GM19438 (cell line): ENCODE data around the gene MYO9B.
"Not testable (repeated sequence)": the region's sequence is repeated elsewhere in the genome, so short reads cannot be mapped to it uniquely, and the experiment has no call there.

Source experiments
- ATAC-seq: cut with Tn5 transposase; IDR thresholded peaks from one replicate; pipeline ENCODE4 v1.9.1; 2021; ENCODE audit warnings: low read depth; ENCODE audit not compliant: unreplicated experiment

Gene MYO9B

GRCh38 chr19:17086120-17086519, 10.5 kb downstream of the MYO9B start:
- no peak for ATAC-seq

- ATAC-seq = no peak
Measured at GRCh38 chr19:17086834-17087233, 11.3 kb downstream of the MYO9B start.

DNA sequence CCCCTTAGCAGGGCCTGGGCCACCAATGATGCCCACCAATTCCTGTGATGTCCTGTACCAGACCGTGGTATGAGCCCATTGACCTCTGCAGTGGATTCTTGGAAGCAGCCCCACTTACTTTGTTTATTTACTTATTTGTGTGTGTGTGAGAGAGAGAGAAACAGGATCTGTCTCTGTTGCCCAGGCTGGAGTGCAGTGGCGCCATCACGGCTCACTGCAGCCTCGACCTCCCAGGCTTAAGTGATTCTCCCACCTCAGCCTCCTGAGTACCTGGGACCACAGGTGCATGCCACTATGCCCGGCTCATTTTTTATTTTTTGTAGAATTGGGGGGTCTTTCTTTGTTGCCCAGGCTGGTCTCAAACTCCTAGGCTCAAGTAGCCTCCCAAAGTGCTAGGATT, 13.0 kb downstream of the MYO9B start:
- ATAC-seq = no peak

- ATAC-seq = no peak
Measured at GRCh38 chr19:17090583-17090982, 15.0 kb downstream of the MYO9B start.

GRCh38 chr19:17091758-17092333, 16.3 kb downstream of the MYO9B start:
- ATAC-seq = no peak

GRCh38 chr19:17092696-17093095, 17.1 kb downstream of the MYO9B start:
- ATAC-seq = no peak

DNA sequence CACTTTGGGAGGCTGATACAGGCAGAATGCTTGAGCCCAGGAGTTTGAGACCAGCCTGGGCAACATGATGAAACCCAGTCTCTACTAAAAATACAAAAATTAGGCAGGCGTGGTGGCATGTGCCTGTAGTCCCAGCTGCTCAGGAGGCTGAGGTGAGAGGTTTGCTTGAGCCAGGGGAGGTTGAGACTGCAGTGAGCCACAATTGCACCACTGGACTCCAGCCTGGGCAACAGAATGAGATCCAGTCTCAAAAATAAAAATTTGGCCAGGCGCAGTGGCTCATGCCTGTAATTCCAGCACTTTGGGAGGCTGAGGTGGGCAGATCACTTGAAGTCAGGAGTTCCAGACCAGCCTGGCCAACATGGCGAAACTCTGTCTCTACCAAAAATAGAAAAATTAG, 19.1 kb downstream of the MYO9B start:
- ATAC-seq = not testable (repeated sequence)

DNA sequence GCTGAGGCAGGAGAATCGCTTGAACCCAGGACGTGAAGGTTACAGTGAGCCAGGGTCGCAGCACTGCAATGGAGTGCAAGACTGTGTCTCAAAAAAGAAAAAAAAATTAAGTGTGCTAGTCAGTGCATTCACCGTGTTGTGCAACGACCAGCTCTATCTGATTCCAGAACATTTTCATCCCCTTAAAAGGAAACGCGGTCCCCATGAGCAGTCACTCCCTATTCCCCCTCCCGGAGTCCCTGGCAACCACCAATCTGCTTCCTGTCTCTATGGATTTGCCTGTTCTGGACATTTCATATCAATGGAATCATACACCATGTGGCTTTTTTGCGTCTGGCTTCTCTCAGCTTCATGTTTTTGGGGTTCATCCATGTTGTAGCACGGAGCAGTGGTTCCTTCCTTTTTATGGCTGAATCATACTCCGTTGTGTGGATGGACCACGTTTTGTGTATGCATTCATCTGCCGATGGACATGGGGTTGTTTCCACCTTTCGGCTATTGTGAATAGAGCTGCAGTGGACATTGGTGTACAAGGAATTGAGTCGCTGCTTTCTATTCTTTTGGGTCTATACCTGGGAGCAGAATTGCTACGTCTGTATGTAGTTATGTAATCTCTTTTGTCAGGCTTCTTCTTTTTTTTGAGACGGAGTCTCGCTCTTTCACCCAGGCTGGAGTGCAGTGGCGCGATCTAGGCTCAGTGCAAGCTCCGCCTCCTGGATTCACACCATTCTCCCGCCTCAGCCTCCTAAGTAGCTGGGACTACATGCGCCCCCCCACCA, 19.8 kb downstream of the MYO9B start:
- no peak for ATAC-seq

GRCh38 chr19:17097593-17098126, 22.1 kb downstream of the MYO9B start:
- ATAC-seq = no peak

DNA sequence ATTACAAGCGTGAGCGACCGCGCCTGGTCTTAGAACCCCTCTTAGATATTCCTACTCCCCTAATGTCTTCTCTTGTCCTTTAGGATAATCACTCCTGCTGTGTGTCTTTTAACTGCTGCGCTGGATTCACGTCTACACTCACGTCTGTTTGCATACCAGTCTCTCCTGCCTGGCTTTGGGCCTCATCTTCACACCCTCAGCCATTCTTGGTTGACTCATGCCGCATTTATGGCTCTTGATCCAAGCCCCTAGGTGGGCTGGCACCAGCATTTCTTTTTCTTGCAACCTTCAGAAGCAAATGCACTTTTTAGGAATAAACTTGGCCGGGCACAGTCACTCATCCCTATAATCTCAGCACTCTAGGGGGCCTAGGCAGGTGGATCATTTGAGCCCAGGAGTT, 22.7 kb downstream of the MYO9B start:
- ATAC-seq = no peak

DNA sequence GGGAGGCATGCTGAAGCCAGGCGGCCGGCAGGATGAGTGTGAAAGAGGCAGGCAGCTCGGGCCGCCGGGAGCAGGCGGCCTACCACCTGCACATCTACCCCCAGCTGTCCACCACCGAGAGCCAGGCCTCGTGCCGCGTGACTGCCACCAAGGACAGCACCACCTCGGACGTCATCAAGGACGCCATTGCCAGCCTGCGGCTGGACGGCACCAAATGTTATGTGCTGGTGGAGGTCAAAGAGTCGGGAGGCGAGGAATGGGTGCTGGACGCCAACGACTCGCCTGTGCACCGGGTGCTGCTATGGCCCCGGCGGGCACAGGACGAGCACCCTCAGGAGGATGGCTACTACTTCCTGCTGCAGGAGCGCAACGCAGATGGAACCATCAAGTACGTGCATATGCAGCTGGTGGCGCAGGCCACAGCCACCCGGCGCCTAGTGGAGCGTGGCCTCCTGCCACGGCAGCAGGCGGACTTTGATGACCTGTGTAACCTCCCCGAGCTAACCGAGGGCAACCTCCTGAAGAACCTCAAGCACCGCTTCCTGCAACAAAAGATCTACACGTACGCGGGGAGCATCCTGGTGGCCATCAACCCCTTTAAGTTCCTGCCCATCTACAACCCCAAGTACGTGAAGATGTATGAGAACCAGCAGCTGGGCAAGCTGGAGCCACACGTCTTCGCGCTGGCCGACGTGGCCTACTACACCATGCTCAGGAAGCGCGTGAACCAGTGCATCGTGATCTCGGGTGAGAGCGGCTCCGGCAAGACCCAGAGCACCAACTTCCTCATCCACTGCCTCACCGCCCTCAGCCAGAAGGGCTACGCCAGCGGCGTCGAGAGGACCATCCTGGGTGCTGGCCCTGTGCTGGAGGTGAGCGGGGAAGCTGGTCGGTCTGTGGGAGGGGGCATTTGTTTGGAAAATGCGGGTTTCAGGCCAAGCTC, 26.4 kb downstream of the MYO9B start:
- no peak for ATAC-seq

- ATAC-seq = no peak
Measured at GRCh38 chr19:17103177-17103576, 27.6 kb downstream of the MYO9B start.

DNA sequence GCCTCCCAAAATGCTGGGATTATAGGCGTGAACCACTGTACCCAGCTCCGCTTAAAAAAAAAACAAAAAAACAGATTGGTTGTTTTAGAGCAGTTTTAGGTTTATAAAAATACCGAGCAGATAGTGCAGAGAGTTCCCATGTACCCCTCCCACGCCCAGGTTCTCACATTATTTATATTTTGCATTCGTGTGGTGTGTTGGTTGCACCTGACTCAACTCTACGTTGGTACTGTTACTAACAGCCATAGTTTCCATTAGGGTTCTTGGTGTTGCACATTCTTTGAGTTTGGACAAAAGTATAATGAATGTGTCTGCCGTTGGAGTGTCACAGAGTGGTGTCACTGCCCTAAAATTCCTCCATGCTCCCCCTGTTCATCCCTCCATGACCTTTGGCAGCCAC, 29.1 kb downstream of the MYO9B start:
- no peak for ATAC-seq

GRCh38 chr19:17105556-17105955, 30.0 kb downstream of the MYO9B start:
- ATAC-seq = no peak

- ATAC-seq = not testable (repeated sequence)
Measured at GRCh38 chr19:17106964-17107363, 31.4 kb downstream of the MYO9B start.

- ATAC-seq = no peak
Measured at GRCh38 chr19:17107546-17108452, 32.2 kb downstream of the MYO9B start.

DNA sequence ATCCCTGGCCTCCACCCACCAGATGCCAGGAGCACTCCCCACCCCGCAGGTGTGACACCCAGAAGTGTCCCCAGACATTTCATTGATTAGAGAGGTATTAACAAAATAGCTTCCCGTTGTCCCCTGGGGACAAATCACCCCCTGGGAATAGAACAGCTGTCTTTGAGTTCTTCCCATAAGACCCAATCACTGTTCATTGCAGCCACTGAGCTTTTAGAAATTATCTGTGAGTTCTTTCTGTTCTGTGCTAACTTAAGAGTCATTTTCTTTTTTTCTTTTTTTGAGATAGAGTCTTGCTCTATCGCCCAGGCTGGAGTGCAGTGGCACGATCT, 32.8 kb downstream of the MYO9B start:
- no peak for ATAC-seq

DNA sequence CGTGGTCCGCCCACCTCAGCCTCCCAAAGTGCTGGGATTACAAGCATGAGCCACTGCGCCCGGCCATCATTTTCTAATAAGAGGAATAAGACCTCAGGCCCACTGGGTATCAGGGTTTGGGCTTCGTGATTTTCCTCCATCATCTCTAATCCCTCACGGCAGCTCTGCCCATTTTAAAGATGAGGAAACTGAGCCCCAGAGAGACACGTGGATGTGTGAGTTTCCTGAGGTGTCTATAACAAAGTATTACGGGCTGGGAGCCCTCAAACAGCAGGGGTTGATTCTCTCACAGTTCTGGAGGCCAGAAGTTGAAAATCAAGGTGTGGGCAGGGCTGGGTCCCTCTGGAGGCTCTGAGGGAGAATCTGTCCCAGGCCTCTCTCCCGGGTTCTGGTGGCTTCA, 33.7 kb downstream of the MYO9B start:
- no peak for ATAC-seq

GRCh38 chr19:17109962-17110598, 34.5 kb downstream of the MYO9B start:
- ATAC-seq = peak; percentile 56

- ATAC-seq = no peak
Measured at GRCh38 chr19:17110599-17110966, 35.0 kb downstream of the MYO9B start.
